Smooth muscle cell (in vitro differentiated cells): ENCODE results near the gene MTRFR. TPM values are rescaled to one million over a fixed set of nuclear protein-coding genes. Genes with fewer than 3 reads are reported as not detected.

Experiments used
- DNase-seq: peaks from one replicate; lab custom pipeline; 2025; ENCODE audit not compliant: unreplicated experiment; lab: John Stamatoyannopoulos, UW
- H2AFZ ChIP-seq: fragments of 200-600 bp; sonication (generic); 2 replicates; pipeline ENCODE4 v1.6.0; 2016; ENCODE audit warnings: antibody characterized with exemption, low read depth, mild to moderate bottlenecking
- H3F3A ChIP-seq: fragments of 200-600 bp; sonication (generic); 2 replicates; pipeline ENCODE4 v1.6.0; 2017; ENCODE audit warnings: antibody characterized with exemption, low read depth
- H3K27ac ChIP-seq: fragments of 200-600 bp; sonication (generic); 2 replicates; pipeline ENCODE4 v1.5.1; 2016; ENCODE audit warnings: low read depth, mild to moderate bottlenecking
- H3K27me3 ChIP-seq: fragments of 200-600 bp; sonication (generic); 2 replicates; pipeline ENCODE4 v1.6.1; 2016; ENCODE audit warnings: low read depth, mild to moderate bottlenecking
- H3K36me3 ChIP-seq: fragments of 200-600 bp; sonication (generic); 2 replicates; pipeline ENCODE4 v1.5.1; 2016; ENCODE audit warnings: low read depth
- H3K4me1 ChIP-seq: fragments of 200-600 bp; sonication (generic); 2 replicates; pipeline ENCODE4 v1.5.1; 2016; ENCODE audit warnings: low read depth
- H3K4me2 ChIP-seq: fragments of 200-600 bp; sonication (generic); 2 replicates; pipeline ENCODE4 v1.6.0; 2016; ENCODE audit warnings: mild to moderate bottlenecking
- H3K4me3 ChIP-seq: fragments of 200-600 bp; sonication (generic); 2 replicates; pipeline ENCODE4 v1.5.1; 2016; ENCODE audit warnings: mild to moderate bottlenecking
- H3K79me2 ChIP-seq: fragments of 200-600 bp; sonication (generic); 2 replicates; pipeline ENCODE4 v1.6.0; 2016; ENCODE audit warnings: low read depth, mild to moderate bottlenecking
- H3K9ac ChIP-seq: fragments of 200-600 bp; sonication (generic); 2 replicates; pipeline ENCODE4 v1.6.0; 2016; ENCODE audit warnings: low read depth
- H3K9me3 ChIP-seq: fragments of 200-600 bp; sonication (generic); replicated peaks from 2 replicates; pipeline ENCODE4 v1.5.1; 2016; ENCODE audit warnings: low read depth
- H4K20me1 ChIP-seq: fragments of 200-600 bp; sonication (generic); 2 replicates; pipeline ENCODE4 v1.6.0; 2016; ENCODE audit warnings: low read depth
- WGBS: methylation state at CpG from one replicate; pipeline ENCODE4 v1.1.7; 2016; ENCODE audit warnings: low lambda C conversion rate; 5-methylcytosine and 5-hydroxymethylcytosine counted together
- polyA plus RNA-seq: library from polyadenylated mRNA; unstranded; fragments of >200 nt; fragmentation: Nextera tagmentation; extraction: Ambion mirVana; gene quantifications from 2 replicates; pipeline ENCODE4 v1.2.1, GENCODE V29; 2016
- total RNA-seq: library from RNA; depleted of rRNA; stranded (reverse); fragments of >200 nt; gene quantifications from 2 replicates; pipeline ENCODE4 v1.2.3, GENCODE V29; 2014
- TF ChIP-seq, protein P1 (sequence below): fragments of 200-600 bp; sonication (generic); IDR thresholded peaks from 2 replicates; pipeline ENCODE4 v1.5.1; 2017; ENCODE audit warnings: borderline replicate concordance, mild to moderate bottlenecking, antibody characterized with exemption; ENCODE audit not compliant: insufficient read depth, poor library complexity, severe bottlenecking

Gene MTRFR
- total and polyA plus RNA-seq, 2 experiments from 2014 or later: 9.8 to 14.5 TPM

DNA sequence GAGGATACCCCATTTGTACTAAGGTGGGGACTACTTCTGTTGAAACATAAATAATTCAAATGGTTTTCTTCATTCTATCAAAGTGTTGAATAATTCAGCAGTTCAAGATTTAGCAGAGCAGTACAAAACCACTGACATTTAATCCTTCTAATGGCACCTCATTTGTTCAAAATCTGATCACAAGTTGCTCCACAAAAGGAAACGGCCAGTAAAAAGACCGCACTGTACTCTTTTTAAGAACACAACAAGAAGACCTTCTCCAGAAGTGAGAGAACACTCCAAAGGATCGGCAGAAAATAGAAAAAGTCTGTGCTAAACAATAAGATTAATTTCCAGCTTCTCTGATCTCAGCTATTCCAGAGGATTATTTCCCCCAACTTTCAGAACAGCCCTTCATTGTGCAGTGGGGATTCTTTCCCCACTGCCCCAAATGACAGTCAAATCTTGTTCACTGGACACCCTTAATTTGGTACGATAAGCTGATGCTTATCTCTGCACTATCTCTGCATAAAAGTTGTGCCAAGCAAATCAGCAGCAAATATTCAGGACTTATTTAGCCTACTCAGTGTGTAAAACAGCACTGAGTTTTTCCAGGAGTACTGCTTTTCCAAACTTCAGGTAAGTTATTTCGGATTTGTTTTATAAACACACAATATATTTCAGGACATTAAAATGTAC, 5.5 kb upstream of the MTRFR start:
- peaks cover 43% of the 10 kb centered on the region for H3K79me2 ChIP-seq
- H3K4me1 ChIP-seq: peaks cover 18% of the 10 kb centered on the region
- no peaks in the 10 kb centered on the region for H3K27me3 ChIP-seq
- H3K36me3 ChIP-seq: no peaks in the 10 kb centered on the region
- no peak overlapping the region for H3K27ac ChIP-seq
- TF ChIP-seq, protein P1, sequence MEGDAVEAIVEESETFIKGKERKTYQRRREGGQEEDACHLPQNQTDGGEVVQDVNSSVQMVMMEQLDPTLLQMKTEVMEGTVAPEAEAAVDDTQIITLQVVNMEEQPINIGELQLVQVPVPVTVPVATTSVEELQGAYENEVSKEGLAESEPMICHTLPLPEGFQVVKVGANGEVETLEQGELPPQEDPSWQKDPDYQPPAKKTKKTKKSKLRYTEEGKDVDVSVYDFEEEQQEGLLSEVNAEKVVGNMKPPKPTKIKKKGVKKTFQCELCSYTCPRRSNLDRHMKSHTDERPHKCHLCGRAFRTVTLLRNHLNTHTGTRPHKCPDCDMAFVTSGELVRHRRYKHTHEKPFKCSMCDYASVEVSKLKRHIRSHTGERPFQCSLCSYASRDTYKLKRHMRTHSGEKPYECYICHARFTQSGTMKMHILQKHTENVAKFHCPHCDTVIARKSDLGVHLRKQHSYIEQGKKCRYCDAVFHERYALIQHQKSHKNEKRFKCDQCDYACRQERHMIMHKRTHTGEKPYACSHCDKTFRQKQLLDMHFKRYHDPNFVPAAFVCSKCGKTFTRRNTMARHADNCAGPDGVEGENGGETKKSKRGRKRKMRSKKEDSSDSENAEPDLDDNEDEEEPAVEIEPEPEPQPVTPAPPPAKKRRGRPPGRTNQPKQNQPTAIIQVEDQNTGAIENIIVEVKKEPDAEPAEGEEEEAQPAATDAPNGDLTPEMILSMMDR: no peak
- no peak overlapping the region for H2AFZ ChIP-seq
- WGBS: 77% methylated on average over 5 of the region's 5 CpGs
- no peak overlapping the region for H3K4me3 ChIP-seq
- DNase-seq: no peak
- no peak overlapping the region for H3K4me2 ChIP-seq
- H3K9ac ChIP-seq: no peak overlapping the region
- H3K9me3 ChIP-seq: no peaks in the 10 kb centered on the region
- H4K20me1 ChIP-seq: peaks cover 4% of the 10 kb centered on the region
- no peaks in the 10 kb centered on the region for H3F3A ChIP-seq

DNA sequence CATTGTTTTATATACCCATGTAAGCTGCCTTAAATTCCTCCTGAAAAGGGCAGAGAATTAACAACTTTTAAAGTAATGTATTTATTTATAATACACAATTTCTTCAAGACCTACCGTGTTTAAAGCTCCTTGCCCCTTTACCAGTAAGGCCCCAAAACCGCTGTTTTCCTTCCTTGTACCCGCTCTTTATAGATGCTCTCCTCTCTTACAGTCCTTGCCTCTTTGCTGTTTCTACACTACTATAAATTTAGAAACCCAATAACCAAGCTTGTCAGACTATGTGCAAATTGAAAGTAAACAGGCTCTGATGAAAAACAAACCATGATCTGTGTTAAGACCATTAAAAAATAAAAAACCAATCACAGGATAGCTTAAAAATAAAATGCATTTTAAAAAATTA, 4.2 kb upstream of the MTRFR start:
- Histone ChIP-seq H3K27ac (no peak overlapping the region), H3K79me2 (peaks cover 50% of the 10 kb centered on the region), H3K4me2 (no peak overlapping the region), H3K36me3 (no peaks in the 10 kb centered on the region), H4K20me1 (peaks cover 4% of the 10 kb centered on the region), H3F3A (no peaks in the 10 kb centered on the region), H3K27me3 (no peaks in the 10 kb centered on the region), H3K9me3 (no peaks in the 10 kb centered on the region), H3K4me3 (no peak overlapping the region), H3K9ac (no peak overlapping the region), H3K4me1 (peaks cover 21% of the 10 kb centered on the region), H2AFZ (no peak overlapping the region)
- TF ChIP-seq, protein P1: no peak
- no peak for DNase-seq
- 93% methylated on average over 3 of the region's 3 CpGs for WGBS

DNA sequence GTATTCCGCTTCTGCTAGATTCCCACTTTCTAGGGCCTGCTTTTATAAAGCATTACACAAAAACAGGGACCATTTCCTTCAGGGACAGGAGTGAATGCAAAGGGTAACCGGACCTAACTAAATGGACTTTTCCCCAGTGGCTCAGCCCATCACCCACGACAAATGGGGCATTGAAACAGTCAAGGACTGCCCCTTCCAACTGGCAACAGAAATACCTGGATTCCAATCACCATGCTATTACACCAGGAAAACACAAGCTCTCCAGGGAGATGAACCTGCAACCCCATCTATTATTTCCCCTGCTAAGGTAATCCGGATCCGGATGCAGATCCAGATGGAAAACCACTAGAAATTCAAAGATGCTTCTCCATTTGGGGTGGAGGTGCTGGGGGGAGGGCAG, 1.3 kb upstream of the MTRFR start:
- TF ChIP-seq, protein P1: no peak
- H4K20me1 ChIP-seq: peaks cover 4% of the 10 kb centered on the region
- H3K4me1 ChIP-seq: peaks cover 29% of the 10 kb centered on the region
- H3K9me3 ChIP-seq: no peaks in the 10 kb centered on the region
- peak overlapping the region; percentile 88 for H3K4me3 ChIP-seq
- no peak for DNase-seq
- no peaks in the 10 kb centered on the region for H3F3A ChIP-seq
- peaks cover 73% of the 10 kb centered on the region for H3K79me2 ChIP-seq
- H3K4me2 ChIP-seq: peak overlapping the region; percentile 94
- H3K27ac ChIP-seq: peak overlapping the region; percentile 62
- peak overlapping the region; percentile 95 for H2AFZ ChIP-seq
- peak overlapping the region; percentile 77 for H3K9ac ChIP-seq
- 31% methylated on average over 5 of the region's 5 CpGs for WGBS
- no peaks in the 10 kb centered on the region for H3K36me3 ChIP-seq
- H3K27me3 ChIP-seq: no peaks in the 10 kb centered on the region

DNA sequence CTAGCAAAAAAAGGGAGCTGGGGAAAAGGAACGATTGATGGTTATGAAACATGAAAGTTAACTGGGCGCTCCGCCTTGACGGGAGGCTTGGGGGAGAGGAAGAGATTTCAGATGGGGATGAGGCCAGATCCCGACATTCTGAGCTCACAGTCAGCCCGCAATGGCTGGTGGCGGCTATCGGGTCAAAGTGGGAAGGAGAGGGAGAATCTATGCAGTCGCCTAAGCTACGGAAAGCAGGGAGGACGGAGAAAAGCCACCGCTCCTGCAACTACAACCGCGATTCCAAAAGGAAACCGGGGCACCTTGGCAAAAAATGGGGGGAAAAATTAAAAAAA, 797 bp upstream of the MTRFR start:
- Histone ChIP-seq H3K4me3 (peak overlapping the region; percentile 88), H3K36me3 (no peaks in the 10 kb centered on the region), H3K9ac (peak overlapping the region; percentile 77), H3K27ac (peak overlapping the region; percentile 62), H3K4me2 (peak overlapping the region; percentile 94), H3K4me1 (peaks cover 29% of the 10 kb centered on the region), H4K20me1 (peaks cover 4% of the 10 kb centered on the region), H3K9me3 (no peaks in the 10 kb centered on the region), H2AFZ (peak overlapping the region; percentile 95), H3K27me3 (no peaks in the 10 kb centered on the region), H3F3A (peaks cover 4% of the 10 kb centered on the region), H3K79me2 (peaks cover 71% of the 10 kb centered on the region)
- WGBS: under 1% methylated on average over 15 of the region's 15 CpGs
- no peak for DNase-seq
- TF ChIP-seq, protein P1: no peak
